SK-N-SH (cell line): Measurements from ENCODE around the gene SULF2. TPM values are rescaled to one million over a fixed set of nuclear protein-coding genes. Genes with fewer than 3 reads are reported as not detected.

ENCODE experiments used
- CTCF ChIA-PET: fragments of 300-600, 350-600 bp; formaldehyde crosslinking; extraction: SDS; loops from one replicate; lab custom pipeline; 2021; lab: Yijun Ruan, JAX
- POLR2A ChIA-PET: fragments of 350-600 bp; sonication (Branson Sonifier 250); formaldehyde crosslinking; extraction: SDS; loops from one replicate; lab custom pipeline; 2020; ENCODE audit warnings: antibody characterized with exemption, inconsistent platforms; lab: Yijun Ruan, JAX
- DNase-seq: peaks from one replicate; pipeline ENCODE4 v3.0.0; 2012
- H2AFZ ChIP-seq: fragments of 200-600 bp; sonication (generic); 2 replicates; pipeline ENCODE4 v1.8.1; 2016; ENCODE audit warnings: antibody characterized with exemption, mild to moderate bottlenecking, low read depth
- H3F3A ChIP-seq: fragments of 200-600 bp; sonication (generic); replicated peaks from 2 replicates; pipeline ENCODE3; 2016; ENCODE audit warnings: antibody characterized with exemption, mild to moderate bottlenecking; ENCODE audit not compliant: insufficient read depth
- H3K27ac ChIP-seq, 2 experiments: fragments of 200-500 bp in 1 of 2; fragments of 200-600 bp in 1 of 2; sonication (Bioruptor generic) in 1 of 2; sonication (generic), shearing (Covaris generic) in 1 of 2; 2 replicates each; pipeline versions ENCODE4 v1.5.1 to v1.6.1; 2014 to 2016; ENCODE audit warnings: low read depth in 2 of 2, inconsistent platforms in 1 of 2, low read length in 1 of 2, mild to moderate bottlenecking in 1 of 2, mixed read lengths in 1 of 2
- H3K27me3 ChIP-seq: fragments of 200-600 bp; sonication (generic), shearing (Covaris generic); 2 replicates; pipeline ENCODE4 v1.6.1; 2016; ENCODE audit warnings: mixed run types; ENCODE audit not compliant: insufficient read depth
- H3K36me3 ChIP-seq, 2 experiments: fragments of 200-500 bp in 1 of 2; fragments of 200-600 bp in 1 of 2; sonication (Bioruptor generic) in 1 of 2; sonication (generic) in 1 of 2; replicated peaks in 1 of 2; 2 replicates each; pipeline versions ENCODE3 to v1.5.1; 2014 to 2016; ENCODE audit warnings: low read length in 1 of 2, mild to moderate bottlenecking in 1 of 2; ENCODE audit not compliant: insufficient read depth in 2 of 2, control insufficient read depth in 1 of 2
- H3K4me1 ChIP-seq, 2 experiments: fragments of 200-500 bp in 1 of 2; fragments of 200-600 bp in 1 of 2; sonication (Bioruptor generic) in 1 of 2; sonication (generic), shearing (Covaris generic) in 1 of 2; 2 replicates each; pipeline versions ENCODE4 v1.5.1 to v1.6.1; 2014 to 2016; ENCODE audit warnings: low read depth in 1 of 2, low read length in 1 of 2, mixed run types in 1 of 2; ENCODE audit not compliant: insufficient read depth in 2 of 2, control insufficient read depth in 1 of 2
- H3K4me2 ChIP-seq: fragments of 200-600 bp; sonication (generic), shearing (Covaris generic); 2 replicates; pipeline ENCODE4 v1.6.1; 2017; ENCODE audit warnings: mixed run types
- H3K4me3 ChIP-seq, 2 experiments: fragments of 200-500 bp in 1 of 2; fragments of 200-600 bp in 1 of 2; sonication (Bioruptor generic) in 1 of 2; sonication (generic), shearing (Covaris generic) in 1 of 2; 2 replicates each; pipeline versions ENCODE4 v1.5.1 to v1.8.1; 2014 to 2016; ENCODE audit warnings: low read depth in 2 of 2, inconsistent platforms in 1 of 2, low read length in 1 of 2, mild to moderate bottlenecking in 1 of 2, mixed read lengths in 1 of 2, moderate library complexity in 1 of 2
- H3K79me2 ChIP-seq: fragments of 200-600 bp; sonication (generic); 2 replicates; pipeline ENCODE4 v1.8.1; 2017; ENCODE audit warnings: mild to moderate bottlenecking; ENCODE audit not compliant: insufficient read depth
- H3K9ac ChIP-seq: fragments of 200-600 bp; sonication (generic); 2 replicates; pipeline ENCODE4 v1.6.1; 2017; ENCODE audit warnings: mixed run types
- H3K9me2 ChIP-seq: fragments of 200-600 bp; sonication (generic); 2 replicates; pipeline ENCODE4 v1.6.1; 2017; ENCODE audit warnings: mixed run types
- H3K9me3 ChIP-seq: fragments of 200-600 bp; sonication (generic); 2 replicates; pipeline ENCODE4 v1.6.1; 2017; ENCODE audit warnings: mixed run types, mild to moderate bottlenecking, moderate library complexity
- H4K20me1 ChIP-seq: fragments of 200-600 bp; sonication (generic); 2 replicates; pipeline ENCODE4 v1.6.1; 2017; ENCODE audit warnings: mild to moderate bottlenecking, mixed run types; ENCODE audit not compliant: insufficient read depth
- CHD2 ChIP-seq: fragments of 150-350 bp; IDR thresholded peaks from 2 replicates; pipeline ENCODE4 v1.6.1; 2018; ENCODE audit warnings: low read length; ENCODE audit not compliant: partially characterized antibody
- EP300 ChIP-seq, 2 experiments: IDR thresholded peaks; 2 replicates each; pipeline versions ENCODE4 v1.4.0 to v1.6.1; 2012; ENCODE audit warnings: borderline replicate concordance in 1 of 2, low read depth in 1 of 2, low read length in 1 of 2
- FOXJ3 ChIP-seq: sonication (generic); formaldehyde crosslinking; IDR thresholded peaks from 2 replicates; pipeline ENCODE4 v1.5.1; 2020; ENCODE audit warnings: mild to moderate bottlenecking, missing genetic modification reagents
- GATA2 ChIP-seq: sonication (generic); formaldehyde crosslinking; IDR thresholded peaks from 2 replicates; pipeline ENCODE4 v1.5.0; 2020; ENCODE audit warnings: mild to moderate bottlenecking, missing genetic modification reagents
- MEF2A ChIP-seq: IDR thresholded peaks from 2 replicates; pipeline ENCODE4 v1.4.0; 2012; ENCODE audit warnings: low read depth, borderline replicate concordance
- MXI1 ChIP-seq: IDR thresholded peaks from 2 replicates; pipeline ENCODE4 v1.6.1; 2012; ENCODE audit warnings: mild to moderate bottlenecking, low read depth, low read length, improper control_type of control experiment
- NFIC ChIP-seq: IDR thresholded peaks from 2 replicates; pipeline ENCODE4 v1.4.0; 2012; ENCODE audit warnings: borderline replicate concordance
- POLR2AphosphoS5 ChIP-seq: IDR thresholded peaks from 2 replicates; pipeline ENCODE4 v1.6.1; 2012; ENCODE audit warnings: low read depth, low read length
- RAD21 ChIP-seq: IDR thresholded peaks from 2 replicates; pipeline ENCODE4 v1.6.1; 2012; ENCODE audit warnings: mild to moderate bottlenecking, low read length
- RCOR1 ChIP-seq: fragments of 150-350 bp; IDR thresholded peaks from 2 replicates; pipeline ENCODE4 v1.6.1; 2017; ENCODE audit warnings: antibody characterized with exemption, low read length
- RXRA ChIP-seq: IDR thresholded peaks from 2 replicates; pipeline ENCODE4 v1.4.0; 2012; ENCODE audit warnings: low read depth, mild to moderate bottlenecking, borderline replicate concordance
- SMC3 ChIP-seq: IDR thresholded peaks from 2 replicates; pipeline ENCODE4 v1.6.1; 2012; ENCODE audit warnings: low read depth, low read length, improper control_type of control experiment
- TAF1 ChIP-seq: IDR thresholded peaks from 2 replicates; pipeline ENCODE4 v1.6.1; 2012; ENCODE audit warnings: low read depth, mild to moderate bottlenecking, low read length, moderate library complexity, borderline replicate concordance
- TCF12 ChIP-seq: IDR thresholded peaks from 2 replicates; pipeline ENCODE4 v1.4.0; 2012
- TEAD4 ChIP-seq: IDR thresholded peaks from 2 replicates; pipeline ENCODE4 v1.4.0; 2012; ENCODE audit warnings: mild to moderate bottlenecking, borderline replicate concordance; ENCODE audit not compliant: insufficient read depth
- YY1 ChIP-seq: IDR thresholded peaks from 2 replicates; pipeline ENCODE4 v1.4.0; 2012; ENCODE audit warnings: low read depth, mild to moderate bottlenecking
- WGBS: methylation state at CpG from one replicate; pipeline ENCODE4 v1.1.6; 2017; ENCODE audit warnings: low lambda C conversion rate; 5-methylcytosine and 5-hydroxymethylcytosine counted together
- polyA plus RNA-seq, 3 experiments: library from polyadenylated mRNA; depleted of rRNA; stranded (reverse); fragments of >200 nt; gene quantifications; 2 replicates each; pipeline ENCODE4 v1.2.3, GENCODE V29; 2012
- TF ChIP-seq, protein P1 (sequence below): IDR thresholded peaks from 2 replicates; pipeline ENCODE4 v1.4.0; 2012; ENCODE audit warnings: low read depth, borderline replicate concordance
- TF ChIP-seq, protein P2 (sequence below): fragments of 150-350 bp; IDR thresholded peaks from 2 replicates; pipeline ENCODE4 v1.6.1; 2017; ENCODE audit warnings: antibody characterized with exemption, low read length, low read depth, borderline replicate concordance
- TF ChIP-seq, protein P3 (sequence below): IDR thresholded peaks from 2 replicates; pipeline ENCODE4 v1.4.0; 2012; ENCODE audit warnings: low read depth, borderline replicate concordance
- TF ChIP-seq, protein P4 (sequence below): fragments of 150-350 bp; IDR thresholded peaks from 2 replicates; pipeline ENCODE4 v1.6.1; 2016; ENCODE audit warnings: mild to moderate bottlenecking, low read depth, low read length

Gene SULF2
- polyA plus RNA-seq, 1 of the 3 experiments (the other 2 are of a cell fraction): 20.2 TPM

DNA sequence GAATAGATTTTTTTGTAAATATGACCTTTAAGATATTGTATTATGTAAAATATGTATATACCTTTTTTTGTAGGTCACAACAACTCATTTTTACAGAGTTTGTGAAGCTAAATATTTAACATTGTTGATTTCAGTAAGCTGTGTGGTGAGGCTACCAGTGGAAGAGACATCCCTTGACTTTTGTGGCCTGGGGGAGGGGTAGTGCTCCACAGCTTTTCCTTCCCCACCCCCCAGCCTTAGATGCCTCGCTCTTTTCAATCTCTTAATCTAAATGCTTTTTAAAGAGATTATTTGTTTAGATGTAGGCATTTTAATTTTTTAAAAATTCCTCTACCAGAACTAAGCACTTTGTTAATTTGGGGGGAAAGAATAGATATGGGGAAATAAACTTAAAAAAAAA is 130.9 kb downstream of the SULF2 start (continued):
- TF ChIP-seq, protein P1, sequence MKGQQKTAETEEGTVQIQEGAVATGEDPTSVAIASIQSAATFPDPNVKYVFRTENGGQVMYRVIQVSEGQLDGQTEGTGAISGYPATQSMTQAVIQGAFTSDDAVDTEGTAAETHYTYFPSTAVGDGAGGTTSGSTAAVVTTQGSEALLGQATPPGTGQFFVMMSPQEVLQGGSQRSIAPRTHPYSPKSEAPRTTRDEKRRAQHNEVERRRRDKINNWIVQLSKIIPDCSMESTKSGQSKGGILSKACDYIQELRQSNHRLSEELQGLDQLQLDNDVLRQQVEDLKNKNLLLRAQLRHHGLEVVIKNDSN: no peak
- TF ChIP-seq RAD21: no peak
- no peak for TF ChIP-seq SMC3
- no peak for TF ChIP-seq MEF2A
- no peak for TF ChIP-seq TAF1
- no peak for TF ChIP-seq RCOR1

DNA sequence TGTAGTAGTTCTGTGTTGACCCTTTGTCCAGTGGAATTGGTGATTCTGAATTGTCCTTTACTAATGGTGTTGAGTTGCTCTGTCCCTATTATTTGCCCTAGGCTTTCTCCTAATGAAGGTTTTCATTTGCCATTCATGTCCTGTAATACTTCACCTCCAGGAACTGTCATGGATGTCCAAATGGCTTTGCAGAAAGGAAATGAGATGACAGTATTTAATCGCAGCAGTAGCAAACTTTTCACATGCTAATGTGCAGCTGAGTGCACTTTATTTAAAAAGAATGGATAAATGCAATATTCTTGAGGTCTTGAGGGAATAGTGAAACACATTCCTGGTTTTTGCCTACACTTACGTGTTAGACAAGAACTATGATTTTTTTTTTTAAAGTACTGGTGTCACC is 131.4 kb downstream of the SULF2 start:
- Histone ChIP-seq H3F3A (no peaks in the 10 kb centered on the region), H3K4me3 (no peak overlapping the region), H3K4me2 (no peak overlapping the region)
- DNase-seq: no peak
- TF ChIP-seq, protein P2, sequence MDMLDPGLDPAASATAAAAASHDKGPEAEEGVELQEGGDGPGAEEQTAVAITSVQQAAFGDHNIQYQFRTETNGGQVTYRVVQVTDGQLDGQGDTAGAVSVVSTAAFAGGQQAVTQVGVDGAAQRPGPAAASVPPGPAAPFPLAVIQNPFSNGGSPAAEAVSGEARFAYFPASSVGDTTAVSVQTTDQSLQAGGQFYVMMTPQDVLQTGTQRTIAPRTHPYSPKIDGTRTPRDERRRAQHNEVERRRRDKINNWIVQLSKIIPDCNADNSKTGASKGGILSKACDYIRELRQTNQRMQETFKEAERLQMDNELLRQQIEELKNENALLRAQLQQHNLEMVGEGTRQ: no peak
- no peak for TF ChIP-seq MXI1
- no peak for TF ChIP-seq EP300 (IDR thresholded peaks at IDR 0.05; ENCODE audit: borderline replicate concordance in 1 of 2, low read depth in 1 of 2, low read length in 1 of 2)
- no peak for TF ChIP-seq NFIC
- TF ChIP-seq TCF12: no peak
- no peak for TF ChIP-seq YY1
- TF ChIP-seq GATA2 (CRISPR knock-in tag): no peak
- no peak for TF ChIP-seq FOXJ3
- TF ChIP-seq CHD2: no peak
- TF ChIP-seq, protein P3, sequence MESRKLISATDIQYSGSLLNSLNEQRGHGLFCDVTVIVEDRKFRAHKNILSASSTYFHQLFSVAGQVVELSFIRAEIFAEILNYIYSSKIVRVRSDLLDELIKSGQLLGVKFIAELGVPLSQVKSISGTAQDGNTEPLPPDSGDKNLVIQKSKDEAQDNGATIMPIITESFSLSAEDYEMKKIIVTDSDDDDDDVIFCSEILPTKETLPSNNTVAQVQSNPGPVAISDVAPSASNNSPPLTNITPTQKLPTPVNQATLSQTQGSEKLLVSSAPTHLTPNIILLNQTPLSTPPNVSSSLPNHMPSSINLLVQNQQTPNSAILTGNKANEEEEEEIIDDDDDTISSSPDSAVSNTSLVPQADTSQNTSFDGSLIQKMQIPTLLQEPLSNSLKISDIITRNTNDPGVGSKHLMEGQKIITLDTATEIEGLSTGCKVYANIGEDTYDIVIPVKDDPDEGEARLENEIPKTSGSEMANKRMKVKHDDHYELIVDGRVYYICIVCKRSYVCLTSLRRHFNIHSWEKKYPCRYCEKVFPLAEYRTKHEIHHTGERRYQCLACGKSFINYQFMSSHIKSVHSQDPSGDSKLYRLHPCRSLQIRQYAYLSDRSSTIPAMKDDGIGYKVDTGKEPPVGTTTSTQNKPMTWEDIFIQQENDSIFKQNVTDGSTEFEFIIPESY: no peak
- TF ChIP-seq, protein P4, sequence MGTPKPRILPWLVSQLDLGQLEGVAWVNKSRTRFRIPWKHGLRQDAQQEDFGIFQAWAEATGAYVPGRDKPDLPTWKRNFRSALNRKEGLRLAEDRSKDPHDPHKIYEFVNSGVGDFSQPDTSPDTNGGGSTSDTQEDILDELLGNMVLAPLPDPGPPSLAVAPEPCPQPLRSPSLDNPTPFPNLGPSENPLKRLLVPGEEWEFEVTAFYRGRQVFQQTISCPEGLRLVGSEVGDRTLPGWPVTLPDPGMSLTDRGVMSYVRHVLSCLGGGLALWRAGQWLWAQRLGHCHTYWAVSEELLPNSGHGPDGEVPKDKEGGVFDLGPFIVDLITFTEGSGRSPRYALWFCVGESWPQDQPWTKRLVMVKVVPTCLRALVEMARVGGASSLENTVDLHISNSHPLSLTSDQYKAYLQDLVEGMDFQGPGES: no peak
- no peak for TF ChIP-seq POLR2AphosphoS5
- TF ChIP-seq TEAD4: no peak
- TF ChIP-seq, protein P1: no peak
- no peak for TF ChIP-seq RXRA
- TF ChIP-seq, all 33 proteins: peak for 0
- Histone ChIP-seq H3K4me1 (no peaks in the 10 kb centered on the region), H2AFZ (no peak overlapping the region), H3K9ac (no peak overlapping the region), H3K9me2 (no peaks in the 10 kb centered on the region), H3K36me3 (peaks cover 44 to 72% of the 10 kb centered on the region in 2 experiments), H4K20me1 (no peaks in the 10 kb centered on the region), H3K79me2 (no peaks in the 10 kb centered on the region), H3K9me3 (no peaks in the 10 kb centered on the region), H3K27me3 (no peaks in the 10 kb centered on the region), H3K27ac (no peak overlapping the region)
- ChIA-PET CTCF (interaction anchor here (1.1 to 1.6 kb wide), 4 partner anchors 9 to 967 kb away, joined by 3 to 11 read pairs (median 5); no protein-coding TSS in a partner anchor), POLR2A (no interaction called here)
- 97% methylated on average over 2 of the region's 2 CpGs for WGBS
